Posterior cingulate gyrus (tissue), 11 donors: ENCODE measurements around the gene ADIPOR2.

ENCODE experiments used
- DNase-seq, 10 donors: peaks; one replicate each; pipeline versions ENCODE4 v3.0.0 to v3.0.0-alpha.2; 2020 to 2021; ENCODE audit warnings: mixed read lengths in 3 of 10
- intact Hi-C: fragments of 100-400 bp; cut with DNase I; formaldehyde crosslinking; loops from one replicate; pipeline ENCODE4 v1.15.1; 2023

Gene ADIPOR2

GRCh38 chr12:1690578-1691122, at the start of gene ADIPOR2:
Gene ADIPOR2 (plus strand): TSS chr12:1691070. CDS start chr12:1754344, 63,274 bp downstream.
- intact Hi-C loops, result loop anchor here (5.0 to 10.0 kb wide), 2 partner anchors 33 to 84 kb away; no protein-coding TSS in a partner anchor
- DNase-seq, result peak; percentile 87 to 99 (median 92)

GRCh38 chr12:1642513-1642912, 48.4 kb upstream of the ADIPOR2 start:
- peak in 1 of 10 donors; percentile 22 for DNase-seq
- intact Hi-C loops, result no loop called here

- intact Hi-C loops, result no loop called here
- no peak for DNase-seq
These were observed 47.8 kb upstream of the ADIPOR2 start for GRCh38 chr12:1643043-1643442.

GRCh38 chr12:1643905-1644533, 46.9 kb upstream of the ADIPOR2 start:
- DNase-seq, result no peak
- intact Hi-C loops, result no loop called here

- peak; percentile 88 to 99 (median 93) for DNase-seq
- intact Hi-C loops, result no loop called here
These were observed 46.1 kb upstream of the ADIPOR2 start for GRCh38 chr12:1644534-1645438.

- DNase-seq, result peak in 1 of 10 donors; percentile 79
These were observed 45.1 kb upstream of the ADIPOR2 start for GRCh38 chr12:1645819-1646218.

GRCh38 chr12:1646569-1647284, 44.1 kb upstream of the ADIPOR2 start:
- no peak for DNase-seq
- intact Hi-C loops, result no loop called here

More at GRCh38 chr12:1645819-1646218, 45.1 kb upstream of the ADIPOR2 start:
- intact Hi-C loops, result no loop called here

GRCh38 chr12:1647285-1647669, 43.6 kb upstream of the ADIPOR2 start:
- intact Hi-C loops, result no loop called here
- no peak for DNase-seq

- intact Hi-C loops, result no loop called here
- no peak for DNase-seq
These were observed 40.5 kb upstream of the ADIPOR2 start for GRCh38 chr12:1650260-1650977.

GRCh38 chr12:1650978-1651361, 39.9 kb upstream of the ADIPOR2 start:
- intact Hi-C loops, result no loop called here
- no peak for DNase-seq

- intact Hi-C loops, result loop anchor here (2.0 kb wide), 1 partner anchor 287 kb away; no protein-coding TSS in a partner anchor
- DNase-seq, result no peak
These were observed 38.9 kb upstream of the ADIPOR2 start for GRCh38 chr12:1651946-1652345.

- no peak for DNase-seq
- intact Hi-C loops, result loop anchor here (5.0 kb wide), 1 partner anchor 37 kb away; the partner anchor contains the start of gene ADIPOR2
These were observed 35.6 kb upstream of the ADIPOR2 start for GRCh38 chr12:1655225-1655788.

GRCh38 chr12:1656902-1657301, 34.0 kb upstream of the ADIPOR2 start:
- intact Hi-C loops, result loop anchor here (5.0 kb wide), 1 partner anchor 35 kb away; the partner anchor contains the start of gene ADIPOR2
- DNase-seq, result peak in 3 of 10 donors; percentile 31 to 87 (median 48)

- no peak for DNase-seq
- intact Hi-C loops, result loop anchor here (5.0 kb wide), 1 partner anchor 35 kb away; the partner anchor contains the start of gene ADIPOR2
These were observed 33.2 kb upstream of the ADIPOR2 start for GRCh38 chr12:1657688-1658087.

- intact Hi-C loops, result no loop called here
- DNase-seq, result peak in 5 of 10 donors; percentile 28 to 85 (median 48)
These were observed 30.3 kb upstream of the ADIPOR2 start for GRCh38 chr12:1660304-1661187.

GRCh38 chr12:1661553-1662335, 29.1 kb upstream of the ADIPOR2 start:
- intact Hi-C loops, result no loop called here
- DNase-seq, result peak; percentile 79 to 98 (median 90)

- intact Hi-C loops, result no loop called here
- no peak for DNase-seq
These were observed 28.0 kb upstream of the ADIPOR2 start for GRCh38 chr12:1662761-1663439.
